COLO829 (cell line): ENCODE data around the gene ILF3.
"Not testable (repeated sequence)": the region's sequence is repeated elsewhere in the genome, so short reads cannot be mapped to it uniquely, and the experiment has no call there.

Source experiments
- DNase-seq: peaks from one replicate; pipeline ENCODE4 v3.0.0; 2012; ENCODE audit warnings: low spot score

The ILF3 gene

GRCh38 chr19:10642473-10643171 lies 11.5 kb upstream of the ILF3 start:
- DNase-seq: no peak

- DNase-seq: no peak
Observed at GRCh38 chr19:10643172-10643967, 10.8 kb upstream of the ILF3 start.

- DNase-seq: no peak
Observed at GRCh38 chr19:10643968-10644259, 10.2 kb upstream of the ILF3 start.

GRCh38 chr19:10644260-10645007 lies 9.7 kb upstream of the ILF3 start:
- peak; percentile 90 for DNase-seq

GRCh38 chr19:10646456-10647159 lies 7.5 kb upstream of the ILF3 start:
- DNase-seq: no peak

- DNase-seq: no peak
Observed at GRCh38 chr19:10648360-10648759, 5.8 kb upstream of the ILF3 start.

GRCh38 chr19:10651851-10652250 lies 2.3 kb upstream of the ILF3 start:
- no peak for DNase-seq

- no peak for DNase-seq
Observed at GRCh38 chr19:10653482-10653731, 739 bp upstream of the ILF3 start.

- DNase-seq: peak; percentile 48
Observed at GRCh38 chr19:10654610-10655456, 687 bp downstream of the ILF3 start.

- DNase-seq: no peak
Observed at GRCh38 chr19:10655457-10656312, 1.5 kb downstream of the ILF3 start.

- DNase-seq: no peak
Observed at GRCh38 chr19:10660346-10660745, 6.2 kb downstream of the ILF3 start.

GRCh38 chr19:10661946-10662345 lies 7.8 kb downstream of the ILF3 start:
- no peak for DNase-seq

GRCh38 chr19:10662384-10663251 lies 8.5 kb downstream of the ILF3 start:
- no peak for DNase-seq

GRCh38 chr19:10663252-10663563 lies 9.1 kb downstream of the ILF3 start:
- DNase-seq: not testable (repeated sequence)

GRCh38 chr19:10667867-10668266 lies 13.7 kb downstream of the ILF3 start:
- DNase-seq: no peak

- DNase-seq: no peak
Observed at GRCh38 chr19:10669246-10669645, 15.1 kb downstream of the ILF3 start.

GRCh38 chr19:10670182-10670581 lies 16.0 kb downstream of the ILF3 start:
- DNase-seq: no peak

- DNase-seq: no peak
Observed at GRCh38 chr19:10670876-10671804, 17.0 kb downstream of the ILF3 start.

GRCh38 chr19:10671922-10672321 lies 17.8 kb downstream of the ILF3 start:
- DNase-seq: not testable (repeated sequence)
